Measurements from ENCODE around the gene PPDPF.
"Not testable (repeated sequence)": the region's sequence is repeated elsewhere in the genome, so short reads cannot be mapped to it uniquely, and the experiment has no call there.

PPDPF gene

GRCh38 chr20:63520504-63520933, at the start of gene PPDPF:
Gene PPDPF, plus strand, starts transcription at chr20:63520765. Its CDS starts 544 bp downstream, at chr20:63521309.
- peak; percentile 70 to 86 (median 74) for DNase-seq (ENCODE audit: low read depth in 3 of 3, low spot score in 1 of 3)

- no peak for DNase-seq (ENCODE audit: low read depth in 3 of 3, low spot score in 1 of 3)
Measured at GRCh38 chr20:63471002-63471716, 49.4 kb upstream of the PPDPF start.

GRCh38 chr20:63471717-63471980, 48.9 kb upstream of the PPDPF start:
- DNase-seq (ENCODE audit: low read depth in 3 of 3, low spot score in 1 of 3): no peak

DNA sequence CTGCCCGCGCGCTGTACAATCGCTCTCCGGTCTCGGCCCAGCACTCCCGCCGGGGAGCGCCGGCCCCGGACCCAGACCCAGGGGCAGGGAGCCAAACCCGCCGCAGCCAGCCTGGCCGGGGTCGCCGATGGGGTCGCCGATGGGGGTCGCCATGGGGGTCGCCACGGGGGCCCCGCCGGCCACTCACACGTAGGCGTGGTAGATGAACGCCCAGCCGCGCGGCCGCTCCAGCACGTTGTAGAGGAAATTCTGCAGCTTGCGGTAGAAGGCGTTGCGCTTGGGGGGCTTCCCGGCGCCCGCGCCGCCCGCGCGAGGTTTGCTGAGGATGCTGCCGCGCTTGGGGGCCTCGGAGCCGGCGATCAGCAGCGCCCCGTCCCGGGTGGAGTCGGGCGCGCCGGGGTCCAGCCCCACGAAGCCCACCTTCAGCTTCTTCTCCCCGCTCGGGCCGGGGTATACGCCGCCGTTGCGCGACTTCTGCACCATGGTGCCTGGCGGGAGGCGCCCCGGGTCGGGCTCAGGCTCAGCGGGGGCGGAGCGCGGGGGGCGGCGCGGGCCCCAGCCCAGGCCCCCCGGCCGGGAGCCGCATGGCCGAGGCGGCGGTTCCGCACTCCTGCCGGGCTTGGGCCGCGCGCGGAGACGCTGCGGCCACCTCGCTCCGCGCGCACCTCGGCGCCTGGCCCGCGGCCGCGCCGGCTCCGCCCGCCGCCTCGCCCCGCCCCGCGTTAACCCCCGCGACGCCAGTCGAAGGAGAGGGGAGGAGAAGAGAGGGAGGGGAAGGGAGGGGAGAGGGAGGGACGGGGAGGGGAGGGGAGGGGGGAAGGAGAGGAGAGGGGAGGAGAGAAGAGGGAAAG, 48.4 kb upstream of the PPDPF start, which contains the start of gene KCNQ2:
KCNQ2 (minus strand) TSS at position 675 of the 851 bp plus-strand sequence; CDS start at position 483, 192 bp downstream.
- DNase-seq (ENCODE audit: low read depth in 3 of 3, low spot score in 1 of 3): no peak

- no peak for DNase-seq (ENCODE audit: low read depth in 3 of 3, low spot score in 1 of 3)
Measured at GRCh38 chr20:63472862-63473390, 47.6 kb upstream of the PPDPF start.

DNA sequence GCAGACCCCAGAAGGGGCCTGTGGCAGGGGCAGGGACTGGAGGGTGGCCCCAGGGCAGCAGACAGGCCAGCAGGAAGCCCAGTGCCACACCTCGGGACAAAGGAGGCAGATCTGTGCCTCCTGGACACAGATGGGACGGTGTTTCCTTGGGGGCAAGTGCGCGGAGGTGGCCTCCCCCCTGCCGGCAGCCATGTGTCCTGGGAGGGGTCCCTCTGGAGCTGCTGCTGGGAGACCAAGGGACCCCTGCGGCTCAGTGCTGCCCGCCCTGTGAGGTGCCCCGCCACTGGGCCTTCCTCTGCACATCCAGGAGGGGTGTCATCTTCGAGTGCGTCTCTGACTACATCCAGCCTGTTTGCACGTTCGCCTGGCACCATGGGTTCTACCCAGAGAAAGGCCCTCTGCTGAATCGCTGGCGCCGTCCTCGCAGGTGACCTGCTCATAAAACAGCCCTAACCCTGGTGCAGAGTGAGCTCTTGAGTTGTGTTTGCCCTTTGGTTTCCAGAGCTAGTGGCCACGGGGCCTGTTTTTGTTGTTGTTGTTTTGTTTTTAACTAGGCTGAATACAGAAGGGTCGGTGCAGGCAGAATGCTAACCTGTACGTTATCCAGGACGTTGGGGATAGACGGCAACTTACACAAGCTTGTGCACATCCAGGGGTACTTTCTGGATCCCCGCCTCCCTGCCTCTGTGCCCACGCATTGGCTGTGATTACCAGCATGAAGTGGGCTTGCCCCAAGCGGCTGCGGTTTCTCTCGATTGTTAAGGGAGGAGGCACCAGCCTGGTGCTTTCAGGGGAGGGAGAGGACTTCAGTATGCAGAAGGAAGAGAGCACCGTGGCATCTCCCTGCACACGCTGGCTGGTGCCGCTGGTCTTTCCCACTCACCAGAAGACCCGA, 46.8 kb upstream of the PPDPF start:
- no peak for DNase-seq (ENCODE audit: low read depth in 3 of 3, low spot score in 1 of 3)

DNA sequence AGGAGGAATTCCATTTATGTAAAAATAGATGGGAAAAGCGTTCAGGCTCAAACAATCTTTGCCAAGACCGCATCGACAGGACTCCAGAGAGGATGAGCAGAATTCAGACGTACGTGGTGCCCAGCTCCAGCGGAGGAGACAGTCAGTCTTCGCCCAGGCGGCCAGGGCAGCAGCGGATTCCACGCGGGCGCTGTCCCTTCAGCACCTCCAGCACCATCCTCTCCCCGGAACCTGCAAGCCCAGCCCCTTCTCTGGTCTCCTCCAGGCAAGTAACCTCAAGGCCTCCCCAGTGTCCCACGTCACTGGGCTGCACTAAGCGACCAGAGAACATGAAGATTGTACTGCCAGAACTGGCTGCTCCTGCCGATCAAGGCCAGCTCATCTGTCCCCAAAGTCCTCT, 45.4 kb upstream of the PPDPF start:
- no peak for DNase-seq (ENCODE audit: low read depth in 3 of 3, low spot score in 1 of 3)

DNA sequence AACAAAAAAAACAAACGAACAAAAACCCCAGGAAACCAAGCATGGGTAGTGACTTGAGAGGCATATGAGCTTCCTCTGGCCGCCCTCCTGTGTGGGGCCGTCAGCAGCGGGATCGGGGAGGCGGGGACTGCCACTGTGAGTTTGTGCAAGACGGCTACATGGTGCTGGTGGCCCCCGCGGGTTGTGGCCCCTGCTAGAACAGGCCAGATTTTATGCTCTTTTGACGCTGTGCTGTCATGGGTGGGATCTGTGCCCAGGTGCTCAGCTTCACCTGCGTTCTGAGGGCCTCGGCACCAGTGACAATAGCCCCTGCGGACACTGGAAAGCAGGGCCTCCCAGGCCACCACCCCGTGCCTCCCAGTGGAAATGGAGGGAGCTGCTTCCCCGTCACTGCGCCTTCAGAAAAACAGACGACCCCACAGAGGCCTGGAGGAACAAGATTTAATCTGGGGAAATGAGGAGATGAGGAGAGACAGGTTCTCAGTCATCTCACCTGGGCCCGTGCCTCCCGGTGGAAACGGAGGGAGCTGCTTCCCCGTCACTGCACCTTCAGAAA, 43.4 kb upstream of the PPDPF start:
- no peak for DNase-seq (ENCODE audit: low read depth in 3 of 3, low spot score in 1 of 3)

GRCh38 chr20:63477944-63478343, 42.6 kb upstream of the PPDPF start:
- no peak for DNase-seq (ENCODE audit: low read depth in 3 of 3, low spot score in 1 of 3)

- no peak for DNase-seq (ENCODE audit: low read depth in 3 of 3, low spot score in 1 of 3)
Measured at GRCh38 chr20:63478346-63479302, 41.9 kb upstream of the PPDPF start.

- not testable (repeated sequence) for DNase-seq (ENCODE audit: low read depth in 3 of 3, low spot score in 1 of 3)
Measured at GRCh38 chr20:63479695-63480419, 40.7 kb upstream of the PPDPF start.

DNA sequence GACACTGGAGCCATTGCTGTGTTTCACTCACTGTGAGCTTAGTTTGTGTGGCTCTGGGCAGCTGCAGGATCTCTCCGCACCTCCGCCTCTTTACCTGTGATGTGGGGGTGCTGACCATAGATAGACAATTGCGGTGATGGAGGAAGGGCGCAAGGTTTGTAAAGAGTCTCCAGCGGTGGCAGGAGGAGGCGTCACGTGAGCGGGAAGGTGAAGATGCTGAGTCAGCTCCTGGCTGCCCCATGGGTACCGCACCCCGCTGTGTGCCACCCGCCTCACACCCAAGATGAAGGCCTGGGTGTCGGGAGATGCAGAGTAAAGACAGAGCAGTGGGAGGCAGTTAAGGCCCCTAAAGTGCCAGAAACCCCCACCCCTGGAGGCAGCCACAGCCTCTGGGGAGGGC, 39.1 kb upstream of the PPDPF start:
- no peak for DNase-seq (ENCODE audit: low read depth in 3 of 3, low spot score in 1 of 3)

DNA sequence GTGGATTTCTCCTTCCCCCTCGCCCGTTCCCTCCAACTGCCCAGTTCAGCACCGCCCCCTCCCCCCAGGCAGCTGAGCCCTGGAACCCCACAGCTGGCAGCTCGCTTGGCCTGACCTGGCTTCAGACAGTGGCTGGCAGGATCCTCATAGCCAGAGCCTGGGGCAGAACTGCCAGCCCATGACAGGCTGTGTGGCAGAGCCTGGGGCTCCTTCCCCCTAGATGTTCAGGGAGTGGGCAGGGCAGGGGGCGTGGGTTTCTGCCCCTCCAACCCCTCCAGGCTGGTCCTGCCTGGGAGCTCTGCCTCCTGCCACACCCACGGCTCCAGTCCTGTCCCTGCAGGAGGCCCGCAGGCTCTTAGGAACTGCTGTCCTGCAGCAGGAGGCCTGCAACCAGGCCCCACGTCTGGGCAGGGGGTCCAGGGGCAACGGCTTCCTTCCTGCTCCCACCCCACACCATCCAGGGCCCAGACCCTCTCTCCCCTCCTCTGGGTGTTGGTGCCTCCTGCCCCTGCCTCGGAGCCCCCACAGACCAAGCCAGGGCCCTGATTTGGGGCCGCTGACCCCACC, 38.5 kb upstream of the PPDPF start:
- DNase-seq (ENCODE audit: low read depth in 3 of 3, low spot score in 1 of 3): no peak

GRCh38 chr20:63483834-63484233, 36.7 kb upstream of the PPDPF start:
- DNase-seq (ENCODE audit: low read depth in 3 of 3, low spot score in 1 of 3): no peak

GRCh38 chr20:63484236-63484635, 36.3 kb upstream of the PPDPF start:
- DNase-seq (ENCODE audit: low read depth in 3 of 3, low spot score in 1 of 3): no peak

DNA sequence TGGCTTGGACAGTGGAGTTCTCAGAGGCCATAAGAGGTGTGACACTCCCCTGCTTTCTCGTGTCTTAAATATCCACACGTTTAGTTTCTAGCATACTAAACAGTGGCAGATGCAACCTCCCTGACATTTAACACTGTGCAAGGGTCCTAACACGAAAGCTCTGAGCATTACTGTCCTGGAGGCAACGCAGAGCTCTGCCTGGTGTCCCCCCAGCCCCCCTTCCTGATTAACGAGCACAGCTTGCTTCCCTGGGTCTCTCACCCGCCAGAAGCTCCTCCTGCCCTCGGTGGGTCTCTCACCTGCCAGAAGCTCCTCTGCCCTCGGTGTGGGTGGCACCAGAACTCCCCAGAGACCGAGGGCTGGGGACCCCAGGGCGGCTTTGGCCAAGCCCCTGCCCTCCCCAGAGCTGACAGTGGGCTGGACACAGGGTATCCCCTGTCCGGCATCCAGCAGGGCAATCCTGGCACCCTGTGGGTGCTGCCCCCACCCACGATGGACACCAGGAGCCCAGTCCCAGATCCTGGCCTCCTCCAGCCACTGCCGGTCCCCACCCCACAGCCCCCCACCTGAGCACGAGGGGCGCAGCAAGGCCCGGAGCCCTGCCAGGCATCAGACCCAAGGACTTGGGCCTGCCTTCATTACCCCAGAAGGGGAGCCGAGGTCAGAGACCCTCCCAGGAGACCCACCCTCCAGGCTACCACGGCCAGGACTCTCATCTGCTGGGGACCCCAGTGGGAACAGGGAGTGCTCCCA, 35.7 kb upstream of the PPDPF start:
- no peak for DNase-seq (ENCODE audit: low read depth in 3 of 3, low spot score in 1 of 3)

GRCh38 chr20:63486300-63486855, 34.2 kb upstream of the PPDPF start:
- no peak for DNase-seq (ENCODE audit: low read depth in 3 of 3, low spot score in 1 of 3)

Measured in stimulated activated CD4-positive, alpha-beta T cell treated with anti-CD3 and anti-CD28 coated beads, TNF-alpha, amount 100 ng/mL, for 1 hour (primary cell).